Panc1 (cell line): ENCODE measurements around the gene FLRT1. TPM values are rescaled to one million over a fixed set of nuclear protein-coding genes. Genes with fewer than 3 reads are reported as not detected.

Experiments
- ATAC-seq: fragments of 200-7000 bp; cut with Tn5 transposase; 2 replicates; pipeline ENCODE4 v1.9.1; 2020; ENCODE audit warnings: mild to moderate bottlenecking, moderate library complexity
- BruUV-seq: library from RNA; stranded (reverse); fragments of 400-500 nt; replicated peaks from 2 replicates; lab custom pipeline; 2021; lab: Mats Ljungman, UMichigan
- CTCF ChIA-PET: fragments of 300-600 bp; sonication (Branson Sonifier 250); formaldehyde crosslinking; loops from one replicate; lab custom pipeline; 2022; ENCODE audit warnings: antibody characterized with exemption; lab: Charles Lee
- POLR2A ChIA-PET: fragments of 300-600 bp; sonication (Branson Sonifier 250); formaldehyde crosslinking; loops from one replicate; lab custom pipeline; 2022; ENCODE audit warnings: antibody characterized with exemption; lab: Charles Lee
- DNase-seq: peaks from one replicate; pipeline ENCODE4 v3.0.0-alpha.2; 2010; ENCODE audit warnings: low read depth, low spot score
- H3K27ac ChIP-seq: 2 replicates; pipeline ENCODE4 v1.5.1; 2011; ENCODE audit warnings: mild to moderate bottlenecking, low read length, inconsistent platforms
- H3K27me3 ChIP-seq: fragments of 200-500 bp; sonication (Bioruptor generic); 2 replicates; pipeline ENCODE4 v1.6.0; 2014; ENCODE audit warnings: low read length, inconsistent platforms; ENCODE audit not compliant: control insufficient read depth, insufficient read depth
- H3K36me3 ChIP-seq: fragments of 200-500 bp; sonication (Bioruptor generic); 2 replicates; pipeline ENCODE4 v1.5.1; 2014; ENCODE audit warnings: inconsistent platforms, mild to moderate bottlenecking, low read length, moderate library complexity; ENCODE audit not compliant: control insufficient read depth, insufficient read depth
- H3K4me1 ChIP-seq: 2 replicates; pipeline ENCODE4 v1.5.1; 2011; ENCODE audit warnings: inconsistent platforms, mild to moderate bottlenecking, low read length, moderate library complexity; ENCODE audit not compliant: control insufficient read depth, insufficient read depth
- H3K4me3 ChIP-seq, 2 experiments: 2 replicates each; pipeline ENCODE4 v1.5.1; 2011 to 2012; ENCODE audit warnings: low read depth in 2 of 2, low read length in 2 of 2, mild to moderate bottlenecking in 2 of 2, inconsistent platforms in 1 of 2, moderate library complexity in 1 of 2
- H3K9me3 ChIP-seq: fragments of 200-500 bp; sonication (Bioruptor generic); 2 replicates; pipeline ENCODE4 v1.5.1; 2014; ENCODE audit warnings: low read depth, mild to moderate bottlenecking, inconsistent platforms, low read length, moderate library complexity; ENCODE audit not compliant: control insufficient read depth, insufficient read depth
- POLR2AphosphoS5 ChIP-seq: IDR thresholded peaks from 2 replicates; pipeline ENCODE4 v1.6.1; 2012; ENCODE audit warnings: mild to moderate bottlenecking, low read depth, low read length, moderate library complexity
- SIN3A ChIP-seq: IDR thresholded peaks from 2 replicates; pipeline ENCODE4 v1.6.1; 2012; ENCODE audit warnings: low read depth, mild to moderate bottlenecking, low read length, moderate library complexity, borderline replicate concordance; ENCODE audit not compliant: insufficient read depth
- TCF7L2 ChIP-seq: IDR thresholded peaks from 2 replicates; pipeline ENCODE4 v1.6.1; 2011; ENCODE audit warnings: mild to moderate bottlenecking, low read depth, low read length, inconsistent platforms
- in situ Hi-C: cut with HindIII; loops from 2 replicates; pipeline ENCODE4 v1.10.0; 2016; ENCODE audit warnings: low sequenced_read_pairs, low pct_unique_long_range_greater_than_20kb
- intact Hi-C: fragments of 100-400 bp; cut with micrococcal nuclease; formaldehyde crosslinking; loops from one replicate; pipeline ENCODE4 v1.10.0; 2022; ENCODE audit not compliant: unreplicated experiment
- total RNA-seq: library from RNA; stranded (reverse); gene quantifications from one replicate; pipeline ENCODE4 v1.2.1, GENCODE V29; 2021; ENCODE audit not compliant: unreplicated experiment
- TF ChIP-seq, protein P1 (sequence below): fragments of 450-650 bp; IDR thresholded peaks from 2 replicates; pipeline ENCODE4 v1.5.1; 2017; ENCODE audit warnings: mild to moderate bottlenecking
- TF ChIP-seq, protein P2 (sequence below), 2 experiments: IDR thresholded peaks; 2 replicates each; pipeline ENCODE4 v1.6.1; 2011 to 2012; ENCODE audit warnings: low read depth in 2 of 2, control low read depth in 1 of 2, low read length in 1 of 2, mild to moderate bottlenecking in 1 of 2, moderate library complexity in 1 of 2; ENCODE audit not compliant: insufficient read depth in 1 of 2

The FLRT1 gene
- total RNA-seq, 1 experiment from 2014 or later: 0.51 TPM

DNA sequence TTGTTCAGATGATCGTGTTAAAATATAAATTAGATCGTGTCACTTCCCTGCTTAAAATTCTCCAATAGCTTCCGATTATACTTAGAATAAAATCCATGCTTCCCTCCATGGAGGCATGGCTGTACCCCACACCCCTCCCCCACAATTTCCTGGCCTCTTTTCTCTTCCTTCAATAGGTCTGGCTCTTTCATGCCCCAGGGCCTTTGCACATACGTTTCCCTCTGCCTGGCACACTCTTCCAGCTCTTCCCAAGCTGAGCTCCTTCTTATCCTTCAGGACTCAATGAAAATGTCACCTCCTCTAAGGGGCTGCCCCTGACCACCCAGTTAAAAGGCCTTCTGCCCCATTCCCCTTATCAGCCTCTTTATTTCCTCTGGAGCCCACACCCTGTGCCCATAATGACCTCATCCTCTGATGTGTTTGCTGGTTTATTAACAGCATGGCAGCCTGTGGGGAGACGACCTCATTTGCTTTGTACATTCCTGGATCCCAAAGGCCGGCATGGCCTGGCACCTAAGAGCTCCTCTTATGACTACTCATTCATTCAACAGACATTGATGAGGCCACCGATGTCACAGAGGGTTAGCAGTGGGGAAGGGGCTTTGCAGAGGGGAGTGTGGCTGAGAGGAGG, 9.0 kb upstream of the FLRT1 start:
- in situ Hi-C loops: no loop called here
- CTCF ChIA-PET: interaction anchor here (0.6 kb wide), 1 partner anchor 206 kb away, joined by 4 read pairs; no protein-coding TSS in a partner anchor

DNA sequence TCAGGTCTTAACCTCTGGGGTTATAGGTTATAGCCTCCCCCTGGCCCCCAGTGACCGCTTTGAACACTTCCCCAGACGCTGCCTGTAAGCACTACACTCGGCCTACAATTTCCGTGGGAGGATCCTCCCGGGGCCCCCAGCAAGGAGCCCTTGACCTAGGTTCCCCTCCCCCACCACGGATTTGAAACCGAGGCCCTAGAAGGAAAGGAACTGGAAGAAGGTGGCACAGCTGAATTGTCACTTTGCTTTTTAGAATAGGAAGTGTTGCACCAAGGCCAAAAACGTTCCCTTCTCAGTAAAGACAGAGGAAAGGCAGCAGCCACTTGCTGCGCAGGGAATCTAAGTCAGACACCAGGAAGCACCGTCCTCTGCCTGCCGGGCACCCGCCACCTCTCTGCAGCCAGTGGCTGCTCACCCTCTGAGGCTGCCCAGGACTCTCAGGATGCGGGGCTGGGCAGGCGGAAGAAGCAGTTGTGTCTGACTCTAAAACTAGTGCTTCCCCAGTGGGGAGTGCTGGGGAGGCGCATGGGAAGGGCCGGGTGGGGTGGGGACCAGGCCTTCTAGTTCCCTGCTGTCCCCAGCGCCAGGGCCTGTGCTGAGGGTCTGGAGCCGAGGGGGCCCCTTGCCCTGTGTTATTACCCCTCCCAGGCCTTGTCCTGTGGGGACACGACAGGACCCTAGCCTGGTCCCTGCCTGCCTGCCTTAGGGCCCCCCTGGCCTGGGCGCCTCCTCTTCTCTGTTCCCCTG, 7.9 kb upstream of the FLRT1 start:
- H3K27me3 ChIP-seq: no peaks in the 10 kb centered on the region
- ATAC-seq: no peak
- intact Hi-C loops: no loop called here

More for the DNA sequence above, 9.0 kb upstream of the FLRT1 start:
- intact Hi-C loops: no loop called here
- no peak overlapping the region for H3K4me3 ChIP-seq
- TF ChIP-seq SIN3A: no peak
- TF ChIP-seq, protein P1, sequence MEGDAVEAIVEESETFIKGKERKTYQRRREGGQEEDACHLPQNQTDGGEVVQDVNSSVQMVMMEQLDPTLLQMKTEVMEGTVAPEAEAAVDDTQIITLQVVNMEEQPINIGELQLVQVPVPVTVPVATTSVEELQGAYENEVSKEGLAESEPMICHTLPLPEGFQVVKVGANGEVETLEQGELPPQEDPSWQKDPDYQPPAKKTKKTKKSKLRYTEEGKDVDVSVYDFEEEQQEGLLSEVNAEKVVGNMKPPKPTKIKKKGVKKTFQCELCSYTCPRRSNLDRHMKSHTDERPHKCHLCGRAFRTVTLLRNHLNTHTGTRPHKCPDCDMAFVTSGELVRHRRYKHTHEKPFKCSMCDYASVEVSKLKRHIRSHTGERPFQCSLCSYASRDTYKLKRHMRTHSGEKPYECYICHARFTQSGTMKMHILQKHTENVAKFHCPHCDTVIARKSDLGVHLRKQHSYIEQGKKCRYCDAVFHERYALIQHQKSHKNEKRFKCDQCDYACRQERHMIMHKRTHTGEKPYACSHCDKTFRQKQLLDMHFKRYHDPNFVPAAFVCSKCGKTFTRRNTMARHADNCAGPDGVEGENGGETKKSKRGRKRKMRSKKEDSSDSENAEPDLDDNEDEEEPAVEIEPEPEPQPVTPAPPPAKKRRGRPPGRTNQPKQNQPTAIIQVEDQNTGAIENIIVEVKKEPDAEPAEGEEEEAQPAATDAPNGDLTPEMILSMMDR: no peak
- no peak for TF ChIP-seq TCF7L2
- TF ChIP-seq, protein P2, sequence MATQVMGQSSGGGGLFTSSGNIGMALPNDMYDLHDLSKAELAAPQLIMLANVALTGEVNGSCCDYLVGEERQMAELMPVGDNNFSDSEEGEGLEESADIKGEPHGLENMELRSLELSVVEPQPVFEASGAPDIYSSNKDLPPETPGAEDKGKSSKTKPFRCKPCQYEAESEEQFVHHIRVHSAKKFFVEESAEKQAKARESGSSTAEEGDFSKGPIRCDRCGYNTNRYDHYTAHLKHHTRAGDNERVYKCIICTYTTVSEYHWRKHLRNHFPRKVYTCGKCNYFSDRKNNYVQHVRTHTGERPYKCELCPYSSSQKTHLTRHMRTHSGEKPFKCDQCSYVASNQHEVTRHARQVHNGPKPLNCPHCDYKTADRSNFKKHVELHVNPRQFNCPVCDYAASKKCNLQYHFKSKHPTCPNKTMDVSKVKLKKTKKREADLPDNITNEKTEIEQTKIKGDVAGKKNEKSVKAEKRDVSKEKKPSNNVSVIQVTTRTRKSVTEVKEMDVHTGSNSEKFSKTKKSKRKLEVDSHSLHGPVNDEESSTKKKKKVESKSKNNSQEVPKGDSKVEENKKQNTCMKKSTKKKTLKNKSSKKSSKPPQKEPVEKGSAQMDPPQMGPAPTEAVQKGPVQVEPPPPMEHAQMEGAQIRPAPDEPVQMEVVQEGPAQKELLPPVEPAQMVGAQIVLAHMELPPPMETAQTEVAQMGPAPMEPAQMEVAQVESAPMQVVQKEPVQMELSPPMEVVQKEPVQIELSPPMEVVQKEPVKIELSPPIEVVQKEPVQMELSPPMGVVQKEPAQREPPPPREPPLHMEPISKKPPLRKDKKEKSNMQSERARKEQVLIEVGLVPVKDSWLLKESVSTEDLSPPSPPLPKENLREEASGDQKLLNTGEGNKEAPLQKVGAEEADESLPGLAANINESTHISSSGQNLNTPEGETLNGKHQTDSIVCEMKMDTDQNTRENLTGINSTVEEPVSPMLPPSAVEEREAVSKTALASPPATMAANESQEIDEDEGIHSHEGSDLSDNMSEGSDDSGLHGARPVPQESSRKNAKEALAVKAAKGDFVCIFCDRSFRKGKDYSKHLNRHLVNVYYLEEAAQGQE (IDR thresholded peaks at IDR 0.05; ENCODE audit: insufficient read depth in 1 of 2, low read depth in 2 of 2, low read length in 1 of 2): no peak
- TF ChIP-seq POLR2AphosphoS5: no peak
- H3K36me3 ChIP-seq: no peaks in the 10 kb centered on the region
- POLR2A ChIA-PET: no interaction called here
- DNase-seq (no peak), ATAC-seq (no peak)
- no peaks in the 10 kb centered on the region for H3K9me3 ChIP-seq
- no peak overlapping the region for H3K27ac ChIP-seq
- no TSS peak for BruUV-seq
- peaks cover under 1% of the 10 kb centered on the region for H3K4me1 ChIP-seq
- no peaks in the 10 kb centered on the region for H3K27me3 ChIP-seq

More for the DNA sequence above, 7.9 kb upstream of the FLRT1 start:
- CTCF ChIA-PET: no interaction called here
- Histone ChIP-seq H3K9me3 (no peaks in the 10 kb centered on the region), H3K27ac (no peak overlapping the region), H3K4me1 (peaks cover 7% of the 10 kb centered on the region), H3K36me3 (no peaks in the 10 kb centered on the region), H3K4me3 (no peak overlapping the region)
- in situ Hi-C loops: no loop called here
- no peak for DNase-seq
- BruUV-seq: no TSS peak
- POLR2A ChIA-PET: interaction anchor here (0.6 kb wide), 1 partner anchor 10 kb away, joined by 7 read pairs; no protein-coding TSS in a partner anchor
- no peak for TF ChIP-seq TCF7L2
- TF ChIP-seq SIN3A: no peak
- TF ChIP-seq POLR2AphosphoS5: no peak
- TF ChIP-seq, protein P2 (IDR thresholded peaks at IDR 0.05; ENCODE audit: insufficient read depth in 1 of 2, low read depth in 2 of 2, low read length in 1 of 2): no peak
- TF ChIP-seq, protein P1: no peak
